Ishikawa (cell line): ENCODE results near the gene CASP8.

Source experiments
- CEBPB ChIP-seq: IDR thresholded peaks from 2 replicates; pipeline ENCODE4 v1.6.1; 2012
- CREB1 ChIP-seq: IDR thresholded peaks from 2 replicates; pipeline ENCODE4 v1.6.1; 2012; ENCODE audit warnings: low read depth
- EGR1 ChIP-seq: IDR thresholded peaks from 2 replicates; pipeline ENCODE4 v1.6.1; 2012
- EP300 ChIP-seq: IDR thresholded peaks from 2 replicates; pipeline ENCODE4 v1.6.1; 2012; ENCODE audit warnings: borderline replicate concordance
- MAX ChIP-seq: IDR thresholded peaks from 2 replicates; pipeline ENCODE4 v1.6.1; 2012
- USF1 ChIP-seq: IDR thresholded peaks from 2 replicates; pipeline ENCODE4 v1.6.1; 2012
- YY1 ChIP-seq: IDR thresholded peaks from 2 replicates; pipeline ENCODE4 v1.6.1; 2012; ENCODE audit warnings: low read depth
- ZBTB7A ChIP-seq: IDR thresholded peaks from 2 replicates; pipeline ENCODE4 v1.6.1; 2012; ENCODE audit warnings: low read depth

GRCh38 chr2:201232467-201232815, 27.9 kb upstream of the CASP8 start:
- TF ChIP-seq USF1 (no peak), CREB1 (no peak), YY1 (no peak), MAX (no peak), CEBPB (no peak), EP300 (no peak), ZBTB7A (no peak), EGR1 (no peak)
